ENCODE measurements around the gene CREB5.
A peak's percentile ranks its signal among the peaks of the same experiment; 100 is the strongest.

Gene CREB5

GRCh38 chr7:28725911-28726310 is 313.6 kb downstream of the CREB5 start:
- no peak for DNase-seq

- DNase-seq: no peak
These were observed 314.2 kb downstream of the CREB5 start for GRCh38 chr7:28726555-28726954.

- no peak for DNase-seq
These were observed 317.0 kb downstream of the CREB5 start for GRCh38 chr7:28729281-28729680.

- no peak for DNase-seq
These were observed 317.4 kb downstream of the CREB5 start for GRCh38 chr7:28729727-28730126.

GRCh38 chr7:28731092-28731658 is 318.9 kb downstream of the CREB5 start:
- DNase-seq: no peak

- DNase-seq: no peak
These were observed 320.0 kb downstream of the CREB5 start for GRCh38 chr7:28732071-28732869.

- no peak for DNase-seq
These were observed 320.7 kb downstream of the CREB5 start for GRCh38 chr7:28733035-28733434.

GRCh38 chr7:28738412-28738811 is 326.1 kb downstream of the CREB5 start:
- no peak for DNase-seq

GRCh38 chr7:28739128-28739527 is 326.8 kb downstream of the CREB5 start:
- no peak for DNase-seq

- no peak for DNase-seq
These were observed 327.5 kb downstream of the CREB5 start for GRCh38 chr7:28739826-28740225.

GRCh38 chr7:28744951-28745350 is 332.6 kb downstream of the CREB5 start:
- no peak for DNase-seq

GRCh38 chr7:28745351-28745750 is 333.0 kb downstream of the CREB5 start:
- no peak for DNase-seq

GRCh38 chr7:28747404-28747803 is 335.1 kb downstream of the CREB5 start:
- no peak for DNase-seq

GRCh38 chr7:28747854-28748253 is 335.5 kb downstream of the CREB5 start:
- DNase-seq: no peak

- no peak for DNase-seq
These were observed 336.0 kb downstream of the CREB5 start for GRCh38 chr7:28748346-28748745.

- no peak for DNase-seq
These were observed 336.7 kb downstream of the CREB5 start for GRCh38 chr7:28748933-28749584.

GRCh38 chr7:28749638-28750037 is 337.3 kb downstream of the CREB5 start:
- DNase-seq: no peak

GRCh38 chr7:28750981-28751380 is 338.7 kb downstream of the CREB5 start:
- DNase-seq: no peak

- no peak for DNase-seq
These were observed 341.3 kb downstream of the CREB5 start for GRCh38 chr7:28753613-28754012.

- no peak for DNase-seq
These were observed 341.7 kb downstream of the CREB5 start for GRCh38 chr7:28754027-28754426.

GRCh38 chr7:28754447-28754846 is 342.1 kb downstream of the CREB5 start:
- no peak for DNase-seq

- no peak for DNase-seq
These were observed 342.9 kb downstream of the CREB5 start for GRCh38 chr7:28755255-28755654.

- no peak for DNase-seq
These were observed 345.9 kb downstream of the CREB5 start for GRCh38 chr7:28758186-28758585.

GRCh38 chr7:28759475-28759971 is 347.2 kb downstream of the CREB5 start:
- DNase-seq: peak; percentile 4
